Hepatocyte (in vitro differentiated cells): ENCODE measurements around the gene TSPAN3. TPM values are rescaled to one million over a fixed set of nuclear protein-coding genes. Genes with fewer than 3 reads are reported as not detected.

Experiments
- DNase-seq: peaks from one replicate; pipeline ENCODE4 v3.0.0-alpha.2; 2016; ENCODE audit warnings: low spot score
- H2AFZ ChIP-seq: fragments of 200-600 bp; sonication (generic); 2 replicates; pipeline ENCODE4 v1.6.0; 2016; ENCODE audit warnings: antibody characterized with exemption, mild to moderate bottlenecking
- H3K27ac ChIP-seq: fragments of 200-600 bp; sonication (generic); 2 replicates; pipeline ENCODE4 v1.5.1; 2016; ENCODE audit warnings: mild to moderate bottlenecking
- H3K27me3 ChIP-seq: fragments of 200-600 bp; sonication (generic); 2 replicates; pipeline ENCODE4 v1.6.1; 2016
- H3K36me3 ChIP-seq: fragments of 200-600 bp; sonication (generic); replicated peaks from 2 replicates; pipeline ENCODE4 v1.5.1; 2016; ENCODE audit warnings: low read depth; ENCODE audit not compliant: insufficient read depth
- H3K4me1 ChIP-seq: fragments of 200-600 bp; sonication (generic); 2 replicates; pipeline ENCODE4 v1.5.1; 2016; ENCODE audit warnings: mild to moderate bottlenecking, moderate library complexity; ENCODE audit not compliant: insufficient read depth
- H3K4me2 ChIP-seq: fragments of 200-600 bp; sonication (generic); 2 replicates; pipeline ENCODE4 v1.6.0; 2016
- H3K4me3 ChIP-seq: fragments of 200-600 bp; sonication (generic); 2 replicates; pipeline ENCODE4 v1.5.1; 2016; ENCODE audit warnings: mild to moderate bottlenecking
- H3K79me2 ChIP-seq: fragments of 200-600 bp; sonication (generic); 2 replicates; pipeline ENCODE4 v1.6.0; 2017; ENCODE audit warnings: mild to moderate bottlenecking
- H3K9me2 ChIP-seq: fragments of 200-600 bp; sonication (generic); replicated peaks from 2 replicates; pipeline ENCODE4 v1.6.0; 2017; ENCODE audit warnings: mild to moderate bottlenecking; ENCODE audit not compliant: insufficient read depth
- H3K9me3 ChIP-seq: fragments of 200-600 bp; sonication (generic); 2 replicates; pipeline ENCODE4 v1.5.1; 2016; ENCODE audit warnings: low read depth, mild to moderate bottlenecking
- H4K20me1 ChIP-seq: fragments of 200-600 bp; sonication (generic); 2 replicates; pipeline ENCODE4 v1.6.0; 2016; ENCODE audit warnings: mild to moderate bottlenecking; ENCODE audit not compliant: insufficient read depth, poor library complexity, severe bottlenecking
- CTCF ChIP-seq: fragments of 200-600 bp; sonication (generic); IDR thresholded peaks from 2 replicates; pipeline ENCODE4 v1.5.1; 2016; ENCODE audit warnings: antibody characterized with exemption, mild to moderate bottlenecking; ENCODE audit not compliant: poor library complexity
- EZH2 ChIP-seq: fragments of 200-600 bp; sonication (generic); IDR thresholded peaks from 2 replicates; pipeline ENCODE4 v1.6.1; 2016; ENCODE audit warnings: antibody characterized with exemption, mild to moderate bottlenecking, borderline replicate concordance
- EZH2phosphoT487 ChIP-seq: fragments of 200-600 bp; sonication (generic); IDR thresholded peaks from one replicate; pipeline ENCODE4 v1.6.1; 2018; ENCODE audit warnings: antibody characterized with exemption, mild to moderate bottlenecking, low read depth, moderate library complexity; ENCODE audit not compliant: unreplicated experiment, severe bottlenecking
- WGBS: methylation state at CpG from one replicate; pipeline ENCODE4 v1.1.6; 2016; ENCODE audit warnings: low lambda C conversion rate; ENCODE audit errors: missing lambda C conversion rate; 5-methylcytosine and 5-hydroxymethylcytosine counted together
- polyA plus RNA-seq: library from polyadenylated mRNA; unstranded; fragments of >200 nt; fragmentation: Nextera tagmentation; extraction: Ambion mirVana; gene quantifications from 2 replicates; pipeline ENCODE4 v1.2.1, GENCODE V29; 2016
- total RNA-seq: library from RNA; depleted of rRNA; stranded (reverse); fragments of >200 nt; gene quantifications from 2 replicates; pipeline ENCODE4 v1.2.3, GENCODE V29; 2014

The TSPAN3 gene
- total and polyA plus RNA-seq, 2 experiments from 2014 or later, result 514 to 540 TPM

GRCh38 chr15:77030928-77031375, 40.0 kb downstream of the TSPAN3 start:
- Histone ChIP-seq H3K4me1 (peaks cover 3% of the 10 kb centered on the region), H2AFZ (no peak overlapping the region), H3K9me2 (no peaks in the 10 kb centered on the region), H3K79me2 (no peaks in the 10 kb centered on the region), H3K27ac (no peak overlapping the region), H4K20me1 (no peaks in the 10 kb centered on the region), H3K4me2 (no peak overlapping the region), H3K9me3 (no peaks in the 10 kb centered on the region), H3K27me3 (no peaks in the 10 kb centered on the region), H3K4me3 (no peak overlapping the region), H3K36me3 (no peaks in the 10 kb centered on the region)
- TF ChIP-seq EZH2phosphoT487 (no peak), CTCF (no peak), EZH2 (no peak)
- 81% methylated on average over 10 of the region's 10 CpGs for WGBS
- DNase-seq, result no peak

GRCh38 chr15:77030048-77030927, 40.6 kb downstream of the TSPAN3 start:
- no peaks in the 10 kb centered on the region for H3K27me3 ChIP-seq
- no peaks in the 10 kb centered on the region for H4K20me1 ChIP-seq
- H3K4me2 ChIP-seq, result no peak overlapping the region
- no peaks in the 10 kb centered on the region for H3K9me3 ChIP-seq
- H3K4me3 ChIP-seq, result no peak overlapping the region
- 73% methylated on average over 22 of the region's 22 CpGs for WGBS
- DNase-seq, result no peak
- H3K36me3 ChIP-seq, result no peaks in the 10 kb centered on the region
- H3K9me2 ChIP-seq, result no peaks in the 10 kb centered on the region
- no peak overlapping the region for H3K27ac ChIP-seq
- no peak for TF ChIP-seq CTCF
- TF ChIP-seq EZH2phosphoT487, result no peak
- TF ChIP-seq EZH2, result no peak
- H2AFZ ChIP-seq, result no peak overlapping the region
- peaks cover 3% of the 10 kb centered on the region for H3K4me1 ChIP-seq
- no peaks in the 10 kb centered on the region for H3K79me2 ChIP-seq

GRCh38 chr15:77029166-77030047, 41.5 kb downstream of the TSPAN3 start:
- H3K27me3 ChIP-seq, result no peaks in the 10 kb centered on the region
- no peaks in the 10 kb centered on the region for H3K9me3 ChIP-seq
- H4K20me1 ChIP-seq, result no peaks in the 10 kb centered on the region
- H3K36me3 ChIP-seq, result no peaks in the 10 kb centered on the region
- WGBS, result 89% methylated on average over 20 of the region's 21 CpGs
- TF ChIP-seq EZH2phosphoT487 (no peak), CTCF (no peak), EZH2 (no peak)
- DNase-seq, result no peak
- no peak overlapping the region for H3K27ac ChIP-seq
- H3K4me3 ChIP-seq, result no peak overlapping the region
- no peaks in the 10 kb centered on the region for H3K9me2 ChIP-seq
- no peak overlapping the region for H2AFZ ChIP-seq
- H3K4me1 ChIP-seq, result no peaks in the 10 kb centered on the region
- no peak overlapping the region for H3K4me2 ChIP-seq
- H3K79me2 ChIP-seq, result no peaks in the 10 kb centered on the region
